GM06990 (cell line): ENCODE results near the gene HEATR1.
"Not testable (repeated sequence)": the region's sequence is repeated elsewhere in the genome, so short reads cannot be mapped to it uniquely, and the experiment has no call there.

Experiments used
- DNase-seq: peaks from one replicate; pipeline ENCODE4 v3.0.0-alpha.2; 2011; ENCODE audit not compliant: insufficient read length; ENCODE audit errors: extremely low read depth
- H3K27me3 ChIP-seq: replicated peaks from 2 replicates; pipeline ENCODE4 v1.6.0; 2011; ENCODE audit warnings: low read length; ENCODE audit not compliant: control insufficient read depth, insufficient read depth
- H3K36me3 ChIP-seq: 2 replicates; pipeline ENCODE4 v1.5.1; 2011; ENCODE audit warnings: low read length; ENCODE audit not compliant: control insufficient read depth, insufficient read depth
- H3K4me3 ChIP-seq: replicated peaks from 2 replicates; pipeline ENCODE4 v1.5.1; 2011; ENCODE audit warnings: low read depth, mild to moderate bottlenecking, control low read depth, low read length
- TF ChIP-seq, protein P1 (sequence below): IDR thresholded peaks from 2 replicates; pipeline ENCODE4 v1.5.1; 2011; ENCODE audit warnings: low read length, control low read depth, mild to moderate bottlenecking, inconsistent platforms; ENCODE audit not compliant: insufficient read depth, poor library complexity, severe bottlenecking

The HEATR1 gene

DNA sequence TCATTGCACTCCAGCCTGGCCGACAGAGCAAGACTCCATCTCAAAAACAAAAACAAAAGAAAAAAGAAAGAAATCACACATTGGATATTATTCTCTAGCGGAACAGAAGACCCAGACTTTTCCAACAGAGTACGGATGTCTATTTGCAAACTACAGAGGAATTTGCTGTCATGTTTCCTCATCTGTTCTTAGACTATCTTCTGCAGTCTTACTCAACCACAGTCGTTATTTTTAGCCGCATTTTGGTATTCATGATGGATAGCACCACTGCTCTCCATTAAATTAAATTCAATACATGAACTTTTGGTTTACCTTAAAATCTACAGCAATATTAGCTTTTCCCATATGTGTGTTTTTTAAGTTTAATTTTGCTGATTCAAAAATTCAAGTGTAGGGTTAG, 14.2 kb upstream of the HEATR1 start:
- no peak overlapping the region for H3K4me3 ChIP-seq
- TF ChIP-seq, protein P1, sequence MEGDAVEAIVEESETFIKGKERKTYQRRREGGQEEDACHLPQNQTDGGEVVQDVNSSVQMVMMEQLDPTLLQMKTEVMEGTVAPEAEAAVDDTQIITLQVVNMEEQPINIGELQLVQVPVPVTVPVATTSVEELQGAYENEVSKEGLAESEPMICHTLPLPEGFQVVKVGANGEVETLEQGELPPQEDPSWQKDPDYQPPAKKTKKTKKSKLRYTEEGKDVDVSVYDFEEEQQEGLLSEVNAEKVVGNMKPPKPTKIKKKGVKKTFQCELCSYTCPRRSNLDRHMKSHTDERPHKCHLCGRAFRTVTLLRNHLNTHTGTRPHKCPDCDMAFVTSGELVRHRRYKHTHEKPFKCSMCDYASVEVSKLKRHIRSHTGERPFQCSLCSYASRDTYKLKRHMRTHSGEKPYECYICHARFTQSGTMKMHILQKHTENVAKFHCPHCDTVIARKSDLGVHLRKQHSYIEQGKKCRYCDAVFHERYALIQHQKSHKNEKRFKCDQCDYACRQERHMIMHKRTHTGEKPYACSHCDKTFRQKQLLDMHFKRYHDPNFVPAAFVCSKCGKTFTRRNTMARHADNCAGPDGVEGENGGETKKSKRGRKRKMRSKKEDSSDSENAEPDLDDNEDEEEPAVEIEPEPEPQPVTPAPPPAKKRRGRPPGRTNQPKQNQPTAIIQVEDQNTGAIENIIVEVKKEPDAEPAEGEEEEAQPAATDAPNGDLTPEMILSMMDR = no peak
- no peaks in the 10 kb centered on the region for H3K27me3 ChIP-seq
- H3K36me3 ChIP-seq = no peaks in the 10 kb centered on the region
- no peak for DNase-seq

DNA sequence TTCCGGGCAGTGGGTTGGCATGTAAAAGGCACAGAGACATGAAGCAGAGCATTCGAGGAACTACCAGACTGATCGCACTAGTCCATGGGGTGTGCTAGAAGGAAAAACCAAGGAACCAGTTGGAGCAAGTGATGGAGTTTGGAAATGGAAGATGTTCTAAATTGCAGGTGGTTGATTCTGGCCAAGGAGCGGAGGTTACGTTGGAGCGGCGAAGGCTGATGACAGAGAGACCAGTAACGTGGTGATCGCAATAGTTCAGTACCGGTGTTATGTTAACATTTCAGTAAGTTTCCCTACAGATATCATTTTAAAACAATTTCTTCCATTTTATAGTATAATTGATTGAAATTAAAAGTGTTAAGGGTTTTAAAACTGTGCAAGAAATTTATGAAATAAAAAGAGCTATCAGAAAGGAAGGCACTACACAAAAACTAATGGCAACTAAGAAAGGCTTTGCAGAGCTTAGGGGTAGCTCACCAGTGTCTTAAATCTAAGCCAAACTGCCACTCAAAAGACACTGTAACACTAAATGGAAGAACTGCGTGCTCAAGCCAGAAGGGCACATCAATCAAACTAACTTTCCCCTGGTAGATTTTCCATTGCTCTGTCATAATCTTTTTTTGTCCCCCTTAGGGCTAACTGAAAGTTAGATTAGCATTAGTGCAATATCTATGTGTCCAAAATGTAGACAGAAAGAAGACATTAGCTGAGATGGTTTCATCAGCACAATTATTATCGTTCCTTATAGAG, 11.3 kb upstream of the HEATR1 start:
- TF ChIP-seq, protein P1 = no peak
- Histone ChIP-seq H3K36me3 (no peaks in the 10 kb centered on the region), H3K4me3 (no peak overlapping the region), H3K27me3 (no peaks in the 10 kb centered on the region)
- no peak for DNase-seq

DNA sequence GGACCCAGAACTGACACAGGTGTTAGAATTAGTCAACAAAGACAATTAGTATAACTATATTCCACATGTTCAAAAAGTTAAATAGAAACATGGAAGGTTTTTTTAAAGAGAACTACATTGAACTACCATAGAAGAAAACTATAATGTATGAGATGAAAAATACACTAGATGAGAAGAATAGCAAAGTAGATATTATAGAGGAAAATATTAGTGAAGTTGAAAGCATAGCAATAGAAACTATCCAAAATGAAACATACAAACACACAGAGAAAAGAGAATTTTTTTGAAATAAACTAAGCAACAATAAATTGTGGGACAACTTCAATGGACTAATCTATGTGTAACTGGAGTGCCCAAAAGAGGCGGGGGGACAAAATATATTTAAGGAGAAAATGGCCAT, 8.0 kb upstream of the HEATR1 start:
- H3K27me3 ChIP-seq = no peaks in the 10 kb centered on the region
- no peak for DNase-seq

DNA sequence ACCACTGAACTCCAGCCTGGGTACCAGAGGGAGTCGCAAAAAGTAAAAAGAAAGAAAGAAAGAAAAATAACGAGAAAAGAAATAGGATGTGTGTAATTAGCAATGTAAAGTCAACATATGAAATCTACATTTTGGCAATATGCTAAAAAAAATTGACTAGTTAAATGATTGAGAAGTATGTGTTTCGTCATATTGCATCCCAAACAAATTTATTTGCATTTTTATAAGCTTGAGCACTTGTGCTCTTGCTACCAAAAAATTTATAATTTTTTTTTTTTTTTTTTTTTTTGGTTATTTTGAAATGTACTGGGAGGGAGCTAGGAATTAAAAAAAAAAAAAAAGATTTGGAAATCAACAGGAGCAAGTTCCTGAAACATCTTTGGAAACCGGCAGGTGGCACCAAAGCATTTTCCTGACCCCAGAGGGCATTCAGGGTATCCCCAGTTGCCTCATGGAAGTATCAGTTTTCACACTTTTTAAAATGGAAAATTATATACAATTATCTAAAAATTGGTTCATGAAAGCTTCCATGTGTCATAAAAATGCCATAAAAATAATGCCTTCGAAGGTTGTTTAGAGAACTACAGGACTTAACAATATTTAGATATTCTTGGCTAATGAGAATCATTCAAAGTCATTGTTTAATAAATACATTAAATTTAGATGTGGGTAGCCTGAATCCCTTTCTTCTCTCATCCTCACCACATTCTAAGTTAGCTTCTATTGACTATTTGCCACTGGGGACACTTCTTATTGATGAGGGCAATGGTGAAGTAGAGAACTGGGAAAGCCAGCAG, 4.8 kb upstream of the HEATR1 start:
- H3K4me3 ChIP-seq = no peak overlapping the region
- H3K36me3 ChIP-seq = no peaks in the 10 kb centered on the region
- no peaks in the 10 kb centered on the region for H3K27me3 ChIP-seq
- no peak for DNase-seq
- TF ChIP-seq, protein P1 = peak; percentile 53

More for the DNA sequence above, 8.0 kb upstream of the HEATR1 start:
- TF ChIP-seq, protein P1 = no peak
- H3K36me3 ChIP-seq = no peaks in the 10 kb centered on the region
- no peak overlapping the region for H3K4me3 ChIP-seq

DNA sequence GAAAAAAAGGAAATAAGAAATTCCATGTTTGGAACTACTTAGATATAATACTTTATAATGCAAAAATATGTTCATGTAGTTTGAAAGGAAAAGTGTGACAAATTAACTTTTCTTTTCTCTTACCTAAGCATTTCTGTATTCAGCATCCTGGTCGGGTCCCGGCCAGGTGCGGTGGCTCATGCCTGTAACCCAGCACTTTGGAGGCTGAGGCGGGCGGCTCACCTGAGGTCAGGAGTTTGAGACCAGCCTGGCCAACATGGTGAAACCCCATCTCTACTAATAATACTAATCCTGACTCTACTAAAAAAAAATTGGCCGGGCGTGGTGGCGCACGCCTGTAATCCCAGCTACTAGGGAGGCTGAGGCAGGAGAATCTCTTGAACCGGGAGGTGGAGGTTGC, 3.3 kb upstream of the HEATR1 start:
- DNase-seq, H3K36me3 ChIP-seq, H3K4me3 ChIP-seq, H3K27me3 ChIP-seq: not testable (repeated sequence)

DNA sequence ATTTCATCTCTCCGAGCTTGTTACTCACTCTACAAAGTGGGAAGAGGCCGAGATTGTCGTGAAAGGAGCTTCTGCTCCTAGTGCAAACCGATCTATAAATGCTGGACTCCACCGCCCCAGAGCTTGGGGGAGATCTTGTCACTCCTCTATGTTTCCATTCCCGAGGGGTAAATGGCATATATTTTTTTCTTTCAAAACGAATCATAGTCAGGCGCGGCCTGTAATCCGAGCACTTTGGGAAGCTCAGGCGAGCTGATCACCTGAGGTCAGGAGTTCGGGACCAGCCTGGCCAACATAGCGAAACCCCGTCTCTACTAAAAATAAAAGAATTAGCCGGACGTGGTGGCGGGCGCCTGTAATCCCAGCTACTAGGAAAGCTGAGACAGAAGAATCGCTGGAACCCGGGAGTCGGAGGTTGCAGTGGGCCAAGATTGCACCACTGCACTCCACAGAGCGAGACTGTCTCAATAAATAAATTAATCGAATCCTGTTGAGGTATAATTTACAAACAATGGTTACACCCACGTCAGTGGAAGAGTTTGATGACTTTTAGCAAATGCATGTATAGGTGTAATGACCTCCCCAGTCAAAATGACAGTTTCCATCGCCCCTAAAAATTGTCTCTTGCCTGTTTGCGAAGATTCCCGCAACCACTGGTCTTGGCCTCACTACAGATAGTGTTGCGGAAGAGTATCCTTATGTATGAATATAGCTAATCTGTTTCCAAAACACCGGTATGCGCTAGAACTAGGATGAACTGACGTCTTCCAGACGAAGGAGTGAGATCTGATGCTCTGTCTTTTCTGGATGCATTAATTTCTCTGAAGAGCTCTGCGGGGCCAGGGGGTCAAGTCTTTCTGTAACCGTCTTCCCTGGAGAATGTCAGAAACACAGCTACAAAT, 840 bp upstream of the HEATR1 start:
- DNase-seq = no peak
- TF ChIP-seq, protein P1 = no peak
- no peaks in the 10 kb centered on the region; the same call in 1 of the 2 replicates for H3K36me3 ChIP-seq
- no peaks in the 10 kb centered on the region for H3K27me3 ChIP-seq
- peak overlapping the region; percentile 83 for H3K4me3 ChIP-seq
